GM12891 (cell line): ENCODE results near the gene P2RY1.

Experiments
- PAX5 ChIP-seq: IDR thresholded peaks from 2 replicates; pipeline ENCODE4 v1.6.1; 2011; ENCODE audit warnings: low read length, moderate library complexity, mild to moderate bottlenecking; ENCODE audit not compliant: insufficient read depth, severe bottlenecking
- POLR2A ChIP-seq: IDR thresholded peaks from 2 replicates; pipeline ENCODE4 v1.6.1; 2011; ENCODE audit warnings: low read depth, low read length, control low read depth
- POLR2AphosphoS5 ChIP-seq: IDR thresholded peaks from 2 replicates; pipeline ENCODE4 v1.6.1; 2011; ENCODE audit warnings: low read depth, low read length, control low read depth
- POU2F2 ChIP-seq: IDR thresholded peaks from 2 replicates; pipeline ENCODE4 v1.6.1; 2011; ENCODE audit warnings: low read depth, mild to moderate bottlenecking, control low read depth, low read length, moderate library complexity
- SPI1 ChIP-seq: IDR thresholded peaks from 2 replicates; pipeline ENCODE4 v1.6.1; 2011; ENCODE audit warnings: low read depth, low read length, control low read depth
- TAF1 ChIP-seq: IDR thresholded peaks from 2 replicates; pipeline ENCODE4 v1.6.1; 2011; ENCODE audit warnings: low read depth, low read length, control low read depth

- TF ChIP-seq POLR2A (no peak), POLR2AphosphoS5 (no peak), TAF1 (no peak), POU2F2 (no peak), SPI1 (no peak), PAX5 (no peak)
Measured at GRCh38 chr3:152797751-152798432, 37.0 kb upstream of the P2RY1 start.
